GM12878 (cell line): ENCODE results near the gene FAM227B.

ENCODE experiments used
- CHD2 ChIP-seq: IDR thresholded peaks from 2 replicates; pipeline ENCODE4 v1.6.1; 2011; ENCODE audit warnings: low read depth, low read length, improper control_type of control experiment, borderline replicate concordance
- GABPA ChIP-seq: IDR thresholded peaks from 2 replicates; pipeline ENCODE4 v1.6.1; 2014; ENCODE audit warnings: antibody characterized with exemption, low read depth, mild to moderate bottlenecking, inconsistent platforms
- MEF2A ChIP-seq: IDR thresholded peaks from 2 replicates; pipeline ENCODE4 v1.6.1; 2011; ENCODE audit warnings: low read depth, mild to moderate bottlenecking, low read length, moderate library complexity; ENCODE audit not compliant: insufficient read depth
- TF ChIP-seq, protein P1 (sequence below), 3 experiments: IDR thresholded peaks in 2 of 3; conservative IDR thresholded peaks in 1 of 3; 2 replicates each; pipeline ENCODE4 v1.5.1; 2011; ENCODE audit warnings: low read depth in 3 of 3, low read length in 3 of 3, mild to moderate bottlenecking in 3 of 3, control low read depth in 2 of 3, moderate library complexity in 2 of 3, inconsistent platforms in 1 of 3, mixed read lengths in 1 of 3; ENCODE audit not compliant: control insufficient read depth in 2 of 3, insufficient read depth in 1 of 3; ENCODE audit errors: extremely low read depth in 1 of 3
- TF ChIP-seq, protein P2 (sequence below): fragments of 450-650 bp; IDR thresholded peaks from 2 replicates; pipeline ENCODE4 v1.6.1; 2014; ENCODE audit warnings: mild to moderate bottlenecking

DNA sequence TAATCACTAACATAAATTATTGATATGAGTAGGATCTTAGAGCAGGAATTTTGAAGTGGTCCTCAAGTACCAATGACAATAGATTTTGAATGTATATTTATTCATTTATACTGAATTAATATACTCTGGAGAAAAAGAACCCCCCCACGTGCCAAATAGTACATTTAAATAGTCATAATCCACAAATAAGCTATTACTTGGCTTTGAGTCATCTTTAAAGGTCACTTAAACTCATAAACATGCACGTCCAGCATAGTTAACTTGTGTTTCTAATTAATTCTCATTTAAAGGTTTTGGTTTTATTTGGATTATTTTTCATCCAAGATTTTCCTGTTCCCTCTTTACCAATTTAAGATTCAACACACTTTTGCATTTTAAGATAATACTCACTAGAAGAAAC, 162.5 kb downstream of the FAM227B start:
- TF ChIP-seq, protein P1, sequence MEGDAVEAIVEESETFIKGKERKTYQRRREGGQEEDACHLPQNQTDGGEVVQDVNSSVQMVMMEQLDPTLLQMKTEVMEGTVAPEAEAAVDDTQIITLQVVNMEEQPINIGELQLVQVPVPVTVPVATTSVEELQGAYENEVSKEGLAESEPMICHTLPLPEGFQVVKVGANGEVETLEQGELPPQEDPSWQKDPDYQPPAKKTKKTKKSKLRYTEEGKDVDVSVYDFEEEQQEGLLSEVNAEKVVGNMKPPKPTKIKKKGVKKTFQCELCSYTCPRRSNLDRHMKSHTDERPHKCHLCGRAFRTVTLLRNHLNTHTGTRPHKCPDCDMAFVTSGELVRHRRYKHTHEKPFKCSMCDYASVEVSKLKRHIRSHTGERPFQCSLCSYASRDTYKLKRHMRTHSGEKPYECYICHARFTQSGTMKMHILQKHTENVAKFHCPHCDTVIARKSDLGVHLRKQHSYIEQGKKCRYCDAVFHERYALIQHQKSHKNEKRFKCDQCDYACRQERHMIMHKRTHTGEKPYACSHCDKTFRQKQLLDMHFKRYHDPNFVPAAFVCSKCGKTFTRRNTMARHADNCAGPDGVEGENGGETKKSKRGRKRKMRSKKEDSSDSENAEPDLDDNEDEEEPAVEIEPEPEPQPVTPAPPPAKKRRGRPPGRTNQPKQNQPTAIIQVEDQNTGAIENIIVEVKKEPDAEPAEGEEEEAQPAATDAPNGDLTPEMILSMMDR (IDR thresholded peaks at IDR 0.05 in 2 of 3, conservative IDR thresholded peaks at IDR 0.05 in 1 of 3; ENCODE audit: control insufficient read depth in 2 of 3, extremely low read depth in 1 of 3, insufficient read depth in 1 of 3, low read depth in 3 of 3, low read length in 3 of 3): no peak
- TF ChIP-seq CHD2 (no peak), MEF2A (no peak), GABPA (no peak)
- TF ChIP-seq, protein P2, sequence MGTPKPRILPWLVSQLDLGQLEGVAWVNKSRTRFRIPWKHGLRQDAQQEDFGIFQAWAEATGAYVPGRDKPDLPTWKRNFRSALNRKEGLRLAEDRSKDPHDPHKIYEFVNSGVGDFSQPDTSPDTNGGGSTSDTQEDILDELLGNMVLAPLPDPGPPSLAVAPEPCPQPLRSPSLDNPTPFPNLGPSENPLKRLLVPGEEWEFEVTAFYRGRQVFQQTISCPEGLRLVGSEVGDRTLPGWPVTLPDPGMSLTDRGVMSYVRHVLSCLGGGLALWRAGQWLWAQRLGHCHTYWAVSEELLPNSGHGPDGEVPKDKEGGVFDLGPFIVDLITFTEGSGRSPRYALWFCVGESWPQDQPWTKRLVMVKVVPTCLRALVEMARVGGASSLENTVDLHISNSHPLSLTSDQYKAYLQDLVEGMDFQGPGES: no peak
